HG03378 (cell line): Measurements from ENCODE around the gene RRP1.

ENCODE experiments used
- ATAC-seq: cut with Tn5 transposase; IDR thresholded peaks from one replicate; pipeline ENCODE4 v1.9.1; 2021; ENCODE audit warnings: mild to moderate bottlenecking, moderate library complexity; ENCODE audit not compliant: unreplicated experiment

Gene RRP1, protein sequence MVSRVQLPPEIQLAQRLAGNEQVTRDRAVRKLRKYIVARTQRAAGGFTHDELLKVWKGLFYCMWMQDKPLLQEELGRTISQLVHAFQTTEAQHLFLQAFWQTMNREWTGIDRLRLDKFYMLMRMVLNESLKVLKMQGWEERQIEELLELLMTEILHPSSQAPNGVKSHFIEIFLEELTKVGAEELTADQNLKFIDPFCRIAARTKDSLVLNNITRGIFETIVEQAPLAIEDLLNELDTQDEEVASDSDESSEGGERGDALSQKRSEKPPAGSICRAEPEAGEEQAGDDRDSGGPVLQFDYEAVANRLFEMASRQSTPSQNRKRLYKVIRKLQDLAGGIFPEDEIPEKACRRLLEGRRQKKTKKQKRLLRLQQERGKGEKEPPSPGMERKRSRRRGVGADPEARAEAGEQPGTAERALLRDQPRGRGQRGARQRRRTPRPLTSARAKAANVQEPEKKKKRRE

DNA sequence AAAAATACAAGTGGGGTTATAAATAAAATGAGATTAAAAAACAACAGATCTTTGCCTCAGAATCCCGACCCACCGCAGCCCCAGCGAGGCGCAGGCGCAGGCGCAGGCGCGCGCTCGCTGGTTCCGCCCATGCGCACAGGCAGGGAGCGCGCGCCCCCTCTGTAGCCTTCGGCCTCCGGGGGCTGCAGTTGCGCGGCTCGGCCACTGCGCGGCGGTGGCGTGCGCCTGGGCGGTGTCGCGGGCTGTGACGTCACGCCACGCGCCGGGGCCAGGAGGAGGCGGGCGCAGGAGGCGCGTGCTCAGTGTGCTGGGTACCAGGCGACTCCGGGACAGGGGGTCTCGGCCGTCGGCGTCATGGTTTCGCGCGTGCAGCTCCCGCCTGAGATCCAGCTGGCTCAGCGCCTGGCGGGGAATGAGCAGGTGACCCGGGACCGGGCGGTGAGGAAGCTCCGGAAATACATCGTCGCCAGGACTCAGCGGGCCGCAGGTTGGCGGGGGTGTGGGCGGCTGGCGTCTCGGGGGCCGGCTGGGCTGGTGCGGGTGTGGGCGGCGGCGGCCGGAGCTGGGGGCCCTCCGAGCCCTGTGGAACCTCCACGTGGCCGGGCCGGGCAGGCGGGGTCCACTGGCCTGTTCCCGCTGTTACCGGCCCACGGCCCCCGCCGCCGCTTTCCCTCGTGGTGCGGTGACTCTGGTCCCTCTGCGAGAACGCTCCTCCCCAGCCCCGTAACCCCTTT lies at the start of gene RRP1:
RRP1 (plus strand) TSS at position 302 of the 734 bp plus-strand sequence; CDS start at position 355, 53 bp downstream.
- peak; percentile 58 for ATAC-seq

DNA sequence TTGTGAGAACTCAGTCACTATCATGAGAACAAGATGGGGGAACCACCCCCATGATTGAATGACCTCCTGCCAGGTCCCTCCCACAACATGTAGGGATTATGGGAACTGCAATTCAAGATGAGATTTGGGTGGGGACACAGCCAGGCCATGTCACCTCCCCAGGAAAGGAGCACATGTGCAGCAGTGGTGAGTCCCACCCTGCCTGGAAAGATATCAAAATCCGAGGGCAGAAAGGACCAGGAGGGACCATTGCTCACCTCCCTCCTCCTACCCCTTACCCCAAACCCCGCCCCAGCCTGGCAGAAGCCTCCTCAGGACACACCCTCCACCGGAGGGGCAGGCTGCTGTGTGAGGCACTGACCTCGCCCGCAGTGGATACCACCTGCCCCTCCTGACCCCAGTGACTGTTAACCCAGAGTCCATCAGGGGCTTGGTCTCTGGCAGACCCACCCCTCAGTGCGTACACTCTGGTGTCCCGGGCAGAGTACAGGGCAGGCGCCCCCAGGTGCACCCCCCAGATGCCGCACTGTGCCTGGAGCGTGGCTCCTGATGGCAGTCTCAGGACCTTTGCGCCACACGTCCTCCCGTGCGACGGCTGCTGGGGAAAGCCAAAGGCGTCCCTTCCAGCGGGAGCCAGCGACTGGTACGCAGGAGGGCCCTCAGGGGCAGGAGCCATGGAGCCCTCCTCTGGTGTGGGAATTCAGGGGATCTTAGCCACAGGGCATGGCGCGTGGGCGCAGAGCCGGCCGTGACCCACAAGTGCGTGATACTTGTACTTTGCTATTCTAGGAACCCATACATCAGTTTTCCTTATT lies 49.5 kb upstream of the RRP1 start:
- no peak for ATAC-seq

DNA sequence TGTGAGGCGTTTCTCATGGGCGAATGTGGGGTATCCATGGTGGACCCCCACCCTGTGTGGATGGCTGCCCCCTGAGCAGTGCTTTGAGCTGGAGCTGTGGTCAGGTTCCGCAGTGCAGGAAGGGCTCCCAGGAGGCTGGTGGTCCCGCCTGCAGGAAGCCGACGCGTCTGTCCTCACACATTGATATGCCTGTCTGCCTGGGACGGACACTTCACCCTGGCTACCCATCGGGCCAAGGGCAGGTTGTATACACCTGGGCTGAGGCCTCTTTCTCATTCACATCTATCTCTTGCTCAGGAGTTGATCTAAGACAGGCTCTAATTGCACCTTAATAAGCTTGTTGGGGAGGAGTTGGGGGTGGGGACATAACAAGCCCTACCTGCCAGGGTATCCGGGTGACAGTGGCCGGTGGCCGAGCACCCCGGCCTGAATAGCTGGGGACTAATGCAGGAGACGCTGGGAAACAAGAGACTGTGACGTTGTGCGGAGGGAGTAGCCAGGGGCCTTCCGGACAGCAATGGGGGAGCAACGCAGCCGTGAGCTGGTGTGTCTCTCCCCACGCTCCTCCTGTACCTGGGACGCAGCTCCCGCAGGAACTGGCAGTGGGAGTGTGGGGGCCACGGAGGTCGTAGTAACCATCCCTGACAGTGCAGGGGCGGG lies 48.8 kb upstream of the RRP1 start:
- ATAC-seq, result no peak

DNA sequence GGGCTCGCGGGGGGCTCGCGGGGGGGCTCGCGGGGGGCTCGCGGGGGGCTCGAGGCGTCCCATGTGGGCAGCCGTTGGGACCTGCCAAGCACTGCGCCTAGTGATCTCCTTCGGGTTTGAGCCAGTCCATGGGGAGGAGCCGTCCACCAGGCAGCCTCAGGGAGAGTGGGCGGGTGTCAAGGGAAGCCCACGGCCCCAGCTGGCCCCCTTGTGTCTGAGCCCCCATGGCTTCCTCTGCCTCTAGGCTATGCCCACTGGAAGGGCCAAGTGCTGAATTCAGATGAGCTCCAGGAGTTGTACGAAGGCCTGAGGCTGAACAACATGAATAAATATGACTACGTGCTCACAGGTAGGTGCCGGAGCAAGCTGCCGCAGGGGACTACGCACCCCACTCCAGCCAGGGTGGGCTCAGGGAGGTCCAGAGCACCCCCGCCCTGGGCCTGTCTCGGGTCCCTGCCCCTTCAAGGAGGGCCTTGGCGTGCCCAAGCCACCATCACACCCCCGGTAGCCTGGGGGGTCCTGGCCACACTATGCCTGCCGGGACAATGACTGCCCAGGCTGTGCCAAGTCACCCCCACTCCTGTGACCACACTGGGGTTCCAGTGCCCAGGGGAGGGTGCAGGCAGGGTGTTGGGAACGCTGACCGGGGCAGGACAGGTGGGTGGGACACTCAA lies 47.8 kb upstream of the RRP1 start:
- no peak for ATAC-seq

DNA sequence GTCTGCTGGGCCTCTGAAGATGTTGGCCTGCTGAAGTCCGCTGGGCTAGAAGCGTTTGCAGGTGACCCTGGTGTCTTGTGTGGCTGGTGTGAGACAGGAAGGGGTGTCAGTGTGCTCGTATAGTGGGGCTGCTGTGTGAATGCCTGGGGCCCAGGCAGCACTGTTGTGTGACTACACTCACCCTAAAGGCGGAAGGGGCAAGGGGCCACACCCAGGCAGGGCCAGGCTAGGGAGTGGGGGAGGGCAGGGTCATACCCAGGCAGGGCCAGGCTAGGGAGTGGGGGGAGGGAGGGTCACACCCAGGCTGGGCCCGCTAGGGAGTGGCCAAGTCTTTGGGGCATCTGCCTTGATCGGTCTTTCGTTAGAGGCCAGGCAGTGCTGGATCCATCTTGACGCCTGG lies 45.4 kb upstream of the RRP1 start:
- no peak for ATAC-seq

DNA sequence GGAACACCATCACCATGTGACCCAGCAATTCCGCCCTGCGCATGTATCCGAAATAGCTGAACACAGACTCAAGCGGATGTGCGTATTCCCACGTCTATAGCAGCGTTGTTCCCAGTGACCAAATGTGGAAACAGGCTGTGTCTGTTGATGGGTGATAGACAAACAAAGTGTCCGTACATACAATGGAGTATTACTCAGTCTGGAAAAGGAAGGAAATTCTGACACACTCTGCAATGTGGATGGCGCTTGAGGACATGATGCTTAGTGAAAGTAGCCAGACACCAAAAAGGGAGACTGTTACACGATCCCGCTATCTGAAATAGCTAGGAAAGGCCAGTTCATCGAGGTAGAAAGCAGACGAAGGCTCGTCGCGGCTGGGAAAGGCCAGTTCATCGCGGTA lies 44.7 kb upstream of the RRP1 start:
- no peak for ATAC-seq

DNA sequence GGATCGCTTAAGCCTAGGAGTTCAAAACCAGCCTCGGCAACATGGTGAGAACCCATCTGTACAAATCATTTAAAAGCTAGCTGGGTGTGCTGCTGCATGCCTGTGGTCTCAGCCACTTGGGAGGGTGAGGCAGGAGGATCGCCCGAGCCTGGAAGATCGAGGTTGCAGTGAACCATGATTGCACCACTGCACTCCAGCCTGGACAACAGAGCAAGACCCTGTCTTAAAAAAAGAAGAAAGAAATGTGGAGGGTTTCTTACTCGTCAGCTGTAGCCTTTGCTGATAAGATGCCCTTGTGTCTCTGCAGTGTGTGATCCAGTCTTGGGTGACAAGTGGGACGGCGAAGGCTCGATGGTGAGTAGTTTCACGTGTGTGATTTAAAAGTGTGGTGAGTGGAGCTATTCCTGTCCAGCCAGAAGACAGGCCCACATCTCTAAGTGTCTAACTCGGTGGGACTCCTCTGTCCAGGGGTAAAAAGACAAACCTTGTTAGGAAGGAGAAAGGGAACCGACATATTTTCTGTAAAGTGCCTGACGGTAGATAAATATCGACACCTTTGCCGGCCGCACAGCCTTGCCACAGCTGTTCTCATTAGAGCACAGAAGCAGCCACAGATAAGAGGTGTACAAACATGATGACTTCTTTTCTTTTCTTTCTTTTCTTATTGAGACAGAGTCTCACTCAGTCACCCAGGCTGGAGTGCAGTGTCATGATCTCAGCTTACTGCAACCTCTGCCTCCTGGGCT lies 43.4 kb upstream of the RRP1 start:
- ATAC-seq, result no peak

DNA sequence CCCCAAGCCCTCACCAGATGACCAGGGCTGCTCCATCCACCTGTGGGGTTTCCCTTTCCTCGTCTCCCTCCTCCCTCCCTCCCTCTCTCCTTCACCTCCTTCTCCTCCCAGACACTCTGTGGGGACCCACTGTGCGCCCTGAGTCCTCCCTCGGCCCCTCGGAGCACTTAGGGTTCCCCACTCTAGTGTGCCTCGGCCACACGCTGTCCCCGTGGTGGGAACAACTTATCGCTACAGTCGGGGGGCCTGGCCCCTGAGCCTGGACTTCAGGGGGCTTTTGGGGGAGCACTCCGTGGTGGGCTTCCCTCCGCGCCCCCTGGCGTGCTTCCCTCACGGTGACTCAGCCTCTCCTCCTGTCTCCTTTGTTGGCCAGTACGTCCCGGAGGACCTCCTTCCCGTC lies 40.8 kb upstream of the RRP1 start:
- ATAC-seq, result no peak

DNA sequence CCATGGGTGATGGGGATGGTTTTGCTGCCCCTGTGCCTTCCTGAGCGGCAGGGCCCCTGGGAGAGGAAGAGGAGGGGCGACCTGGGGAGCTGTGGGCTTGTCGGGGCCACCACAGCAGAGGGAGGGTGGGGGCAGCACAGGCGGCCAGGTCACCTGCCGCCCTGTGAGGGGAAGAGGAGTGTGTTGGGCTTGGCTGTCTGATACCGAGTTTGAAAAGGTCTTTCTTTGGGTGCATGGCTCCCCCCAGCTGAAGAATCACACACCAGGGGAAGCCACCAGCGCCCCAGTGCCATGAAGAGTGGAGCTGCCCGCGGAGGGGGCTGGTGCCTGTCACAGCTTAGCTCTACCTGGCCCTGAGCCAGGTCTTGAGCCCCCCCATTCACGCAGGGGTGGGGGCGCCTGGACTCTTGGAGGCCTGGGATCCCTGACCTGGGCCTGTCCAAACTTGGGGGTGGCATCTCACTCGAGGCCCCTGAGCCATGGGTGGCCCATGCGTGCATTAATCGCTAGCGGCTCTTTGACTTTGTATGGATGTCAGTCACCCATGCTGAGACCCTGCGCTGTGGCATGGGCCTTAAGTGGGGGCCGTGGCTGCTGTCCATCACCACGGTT lies 39.6 kb upstream of the RRP1 start:
- no peak for ATAC-seq

DNA sequence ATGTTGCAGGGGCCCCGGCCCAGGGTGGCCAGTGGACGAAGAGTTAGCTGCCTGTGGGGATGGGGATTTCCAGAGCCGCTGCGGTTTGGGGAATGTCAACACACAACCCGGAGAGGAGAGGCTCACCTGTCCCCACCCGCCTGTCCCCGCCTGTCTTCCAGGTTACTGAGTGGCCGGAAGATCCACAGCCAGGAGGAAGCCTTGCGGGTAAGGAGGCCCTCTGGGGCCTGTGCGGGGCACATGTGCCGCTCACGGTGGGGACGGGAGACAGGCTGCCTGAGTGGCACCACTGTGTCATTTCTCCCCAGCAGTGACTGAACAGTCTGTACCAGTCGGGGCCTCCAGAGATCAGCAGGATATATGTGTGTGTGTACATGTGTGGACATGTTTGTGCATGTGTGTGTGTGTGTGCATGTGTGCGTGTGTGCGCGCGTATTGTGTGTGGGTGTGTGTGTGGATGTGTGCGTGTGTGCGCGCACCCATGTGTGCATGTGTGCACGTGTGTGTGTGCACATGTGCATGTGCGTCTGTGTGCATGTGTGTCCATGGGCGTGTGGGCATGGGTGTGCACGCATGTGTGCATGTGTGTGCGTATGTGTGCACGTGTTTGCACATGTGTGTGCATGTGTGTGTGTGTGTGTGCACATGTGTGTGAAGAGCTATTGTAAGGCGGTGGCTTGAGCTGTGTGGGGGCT lies 38.9 kb upstream of the RRP1 start:
- ATAC-seq, result no peak

DNA sequence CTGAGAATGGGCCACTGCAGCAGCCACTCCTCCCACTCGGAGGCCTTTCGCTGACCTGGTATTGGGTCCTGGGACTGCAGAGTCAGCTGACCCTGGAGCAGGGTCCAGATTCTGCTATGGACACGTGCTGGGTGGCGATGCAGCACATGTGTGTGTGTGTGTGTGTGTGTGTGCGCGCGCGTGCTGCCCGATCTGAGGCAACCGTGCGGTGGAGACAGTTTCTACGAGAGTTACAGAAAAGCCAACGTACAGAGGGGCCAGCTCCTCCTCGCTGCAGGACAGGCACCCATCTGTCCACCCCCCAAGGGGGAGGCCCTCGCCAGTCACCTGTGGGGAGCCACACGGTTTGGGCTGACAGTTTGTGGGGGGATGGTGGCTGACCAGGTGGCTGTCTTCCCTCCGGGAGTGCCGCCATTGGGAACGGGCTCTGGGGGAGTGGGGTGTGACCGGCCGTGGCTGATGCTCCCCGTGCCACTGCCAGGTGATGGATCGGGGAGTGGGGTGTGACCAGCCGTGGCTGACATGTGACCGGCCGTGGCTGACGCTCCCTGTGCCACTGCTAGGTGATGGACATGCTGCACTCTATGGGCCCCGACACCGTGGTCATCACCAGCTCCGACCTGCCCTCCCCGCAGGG lies 37.3 kb upstream of the RRP1 start:
- ATAC-seq, result no peak

DNA sequence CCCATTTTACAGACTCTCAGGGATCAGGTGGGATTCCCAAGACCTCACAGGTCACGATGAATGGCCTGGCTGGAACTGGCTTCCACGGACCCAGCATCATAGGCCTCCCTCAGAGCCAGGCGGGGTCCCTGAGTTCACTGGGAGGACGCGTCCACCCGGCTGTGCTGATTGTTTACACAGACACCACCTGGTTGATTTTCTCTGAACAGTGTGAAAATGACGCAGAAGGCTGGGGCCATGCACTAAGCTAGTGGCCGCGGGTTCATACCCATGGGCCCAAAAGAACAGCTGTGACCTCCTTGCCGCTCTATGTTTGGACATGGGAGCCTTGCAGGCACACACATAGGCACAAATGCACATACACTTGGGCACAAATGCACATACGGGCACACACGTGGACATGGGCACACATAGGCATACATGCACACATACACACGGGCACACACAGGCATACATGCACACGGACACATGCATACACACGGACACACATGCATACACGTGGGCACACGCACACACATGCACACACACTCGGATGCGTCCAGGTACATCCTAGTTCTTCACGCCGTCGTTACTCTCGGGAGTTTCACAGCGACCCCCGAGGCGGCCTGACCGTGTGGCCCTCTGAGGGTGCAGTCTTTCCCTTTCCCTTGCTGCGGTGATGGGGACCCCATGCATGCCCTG lies 36.5 kb upstream of the RRP1 start:
- ATAC-seq, result no peak

DNA sequence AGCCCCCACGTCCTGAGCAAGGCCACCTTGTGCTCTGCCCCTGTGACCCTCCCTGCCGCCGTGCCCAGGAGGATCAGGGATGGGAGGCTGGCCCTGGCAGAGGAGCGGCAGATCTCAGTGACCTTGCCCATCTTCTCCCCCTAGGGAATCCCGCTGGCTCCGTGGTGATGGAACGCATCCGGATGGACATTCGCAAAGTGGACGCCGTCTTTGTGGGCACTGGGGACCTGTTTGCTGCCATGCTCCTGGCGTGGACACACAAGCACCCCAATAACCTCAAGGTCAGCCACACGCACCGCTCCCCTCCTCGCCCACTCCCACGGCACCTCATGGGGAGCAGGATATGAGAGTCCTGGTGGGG lies 36.0 kb upstream of the RRP1 start:
- ATAC-seq, result no peak

DNA sequence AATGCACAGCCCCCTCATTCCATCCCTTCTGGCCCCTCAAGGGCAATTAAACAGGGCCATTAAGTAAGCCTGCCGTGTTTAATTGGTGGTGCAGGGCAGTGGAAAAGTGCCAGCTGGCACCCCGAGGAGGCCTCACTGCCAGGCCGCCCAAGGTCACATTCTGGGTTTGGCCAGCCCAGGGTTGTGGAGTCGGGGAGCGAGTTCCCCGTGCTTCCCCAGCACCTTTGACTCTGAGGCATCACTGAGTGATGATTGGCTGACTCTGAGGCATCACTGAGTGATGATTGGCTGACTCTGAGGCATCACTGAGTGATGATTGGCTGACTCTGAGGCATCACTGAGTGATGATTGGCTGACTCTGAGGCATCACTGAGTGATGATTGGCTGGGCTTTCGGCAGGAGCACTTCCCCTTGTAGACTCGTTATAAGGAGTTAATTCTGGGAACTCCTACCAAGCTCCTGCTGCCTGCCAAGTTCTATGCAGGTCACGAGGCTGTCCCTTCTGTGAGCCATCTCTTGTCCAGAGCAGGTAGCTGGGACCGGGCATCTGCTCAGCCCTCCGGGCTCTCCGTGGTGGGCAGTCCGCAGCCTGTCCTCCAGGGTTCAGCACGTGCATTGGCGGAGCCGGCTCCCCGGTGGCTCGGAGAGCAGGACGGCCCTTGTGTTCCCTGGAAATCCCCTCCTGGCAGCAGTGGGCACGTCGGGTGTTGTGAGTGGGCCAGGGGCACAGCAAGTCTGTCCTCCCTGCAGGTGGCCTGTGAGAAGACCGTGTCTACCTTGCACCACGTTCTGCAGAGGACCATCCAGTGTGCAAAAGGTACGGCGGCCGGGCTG lies 34.2 kb upstream of the RRP1 start:
- no peak for ATAC-seq

DNA sequence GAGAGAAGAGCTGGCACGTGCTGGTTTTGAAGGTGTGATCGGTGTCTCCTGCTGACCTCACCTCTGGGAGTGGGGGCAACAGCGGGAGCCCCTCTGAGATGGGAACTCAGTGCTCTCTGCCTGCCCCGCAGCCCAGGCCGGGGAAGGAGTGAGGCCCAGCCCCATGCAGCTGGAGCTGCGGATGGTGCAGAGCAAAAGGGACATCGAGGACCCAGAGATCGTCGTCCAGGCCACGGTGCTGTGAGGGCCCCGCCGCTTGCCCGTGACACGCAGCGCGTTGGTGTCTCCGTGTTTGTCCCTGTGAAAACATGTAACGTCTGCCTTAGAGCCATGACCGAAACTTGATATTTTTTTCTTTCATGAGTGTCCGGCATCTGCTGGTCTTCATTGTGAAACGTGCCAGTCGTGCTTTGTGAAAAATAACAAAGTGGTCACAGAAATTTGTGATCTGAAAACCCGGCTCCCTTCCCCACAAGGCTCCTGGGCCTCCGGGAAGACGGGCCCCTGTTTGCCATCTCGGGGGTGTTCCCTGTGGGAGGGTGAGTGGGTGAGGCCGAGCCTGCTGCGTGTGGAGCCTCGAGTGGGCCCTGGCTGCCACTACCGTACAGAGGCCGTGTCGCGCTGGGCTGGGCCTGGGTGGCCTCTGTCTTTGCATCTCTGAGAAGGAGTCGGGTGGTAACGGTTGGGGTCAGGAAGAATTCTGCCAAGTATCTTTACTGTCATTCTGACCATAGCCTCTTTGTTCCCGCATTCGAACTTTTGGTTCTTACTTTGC lies 33.4 kb upstream of the RRP1 start:
- ATAC-seq, result no peak

DNA sequence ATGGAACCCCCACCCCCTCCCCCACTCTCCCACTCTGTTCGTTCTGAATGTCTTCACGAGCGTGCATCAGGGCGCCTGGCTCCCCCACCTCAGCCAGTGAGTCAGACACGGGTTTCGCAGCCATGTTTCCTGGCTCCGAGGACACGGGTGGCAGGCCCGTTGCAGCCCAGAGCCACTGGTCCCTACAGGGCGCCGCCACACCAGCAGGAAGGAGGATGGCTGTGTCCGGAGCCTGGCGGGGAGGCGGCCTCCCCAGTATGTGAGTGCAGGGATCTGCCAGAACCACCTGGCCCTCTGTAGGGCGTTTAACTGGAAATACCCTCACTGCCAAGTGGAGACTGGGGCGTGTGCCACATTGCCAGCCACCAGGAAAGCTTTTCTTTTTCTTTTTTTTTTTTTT lies 31.8 kb upstream of the RRP1 start:
- ATAC-seq, result no peak
